ENCODE measurements around the gene CYP4F11.
"Not testable (repeated sequence)": the region's sequence is repeated elsewhere in the genome, so short reads cannot be mapped to it uniquely, and the experiment has no call there.

Gene CYP4F11

GRCh38 chr19:15900504-15900903 is 33.8 kb downstream of the CYP4F11 start:
- no peaks in the 10 kb centered on the region for H3K4me1 ChIP-seq (ENCODE audit: control insufficient read depth, insufficient read depth, low read length)
- no peaks in the 10 kb centered on the region for H3K27me3 ChIP-seq (ENCODE audit: control insufficient read depth, insufficient read depth, low read length, poor library complexity, severe bottlenecking)
- H3K9me3 ChIP-seq (ENCODE audit: control insufficient read depth, low read length), result peaks cover 14% of the 10 kb centered on the region
- no peaks in the 10 kb centered on the region for H3K36me3 ChIP-seq (ENCODE audit: control insufficient read depth, insufficient read depth, low read length)
- 82 to 85% methylated on average over 11 of the region's 11 CpGs for WGBS, 2 experiments
- H3K4me3 ChIP-seq (ENCODE audit: insufficient read depth, low read depth, low read length), result no peak overlapping the region
- H3K27ac ChIP-seq (ENCODE audit: insufficient read depth, low read depth, low read length, poor library complexity, severe bottlenecking), result no peak overlapping the region

- H3K4me3 ChIP-seq (ENCODE audit: insufficient read depth, low read depth, low read length); H3K4me1 ChIP-seq (ENCODE audit: control insufficient read depth, insufficient read depth, low read length): not testable (repeated sequence)
- 79 to 81% methylated on average over 10 to 12 of the region's 15 CpGs for WGBS, 2 experiments
These were observed 34.3 kb downstream of the CYP4F11 start for GRCh38 chr19:15900032-15900431.

GRCh38 chr19:15899561-15899960 is 34.8 kb downstream of the CYP4F11 start:
- not testable (repeated sequence) for H3K27ac ChIP-seq (ENCODE audit: insufficient read depth, low read depth, low read length, poor library complexity, severe bottlenecking); H3K4me1 ChIP-seq (ENCODE audit: control insufficient read depth, insufficient read depth, low read length); H3K36me3 ChIP-seq (ENCODE audit: control insufficient read depth, insufficient read depth, low read length); H3K27me3 ChIP-seq (ENCODE audit: control insufficient read depth, insufficient read depth, low read length, poor library complexity, severe bottlenecking); H3K4me3 ChIP-seq (ENCODE audit: insufficient read depth, low read depth, low read length)
- H3K9me3 ChIP-seq (ENCODE audit: control insufficient read depth, low read length), result peaks cover 14% of the 10 kb centered on the region
- WGBS, 2 experiments, result 89 to 90% methylated on average over 29 to 30 of the region's 30 CpGs

More at GRCh38 chr19:15900032-15900431, 34.3 kb downstream of the CYP4F11 start:
- peaks cover 14% of the 10 kb centered on the region for H3K9me3 ChIP-seq (ENCODE audit: control insufficient read depth, low read length)
- H3K36me3 ChIP-seq (ENCODE audit: control insufficient read depth, insufficient read depth, low read length); H3K27me3 ChIP-seq (ENCODE audit: control insufficient read depth, insufficient read depth, low read length, poor library complexity, severe bottlenecking); H3K27ac ChIP-seq (ENCODE audit: insufficient read depth, low read depth, low read length, poor library complexity, severe bottlenecking): not testable (repeated sequence)

- H3K27me3 ChIP-seq (ENCODE audit: control insufficient read depth, insufficient read depth, low read length, poor library complexity, severe bottlenecking), result no peaks in the 10 kb centered on the region
- H3K9me3 ChIP-seq (ENCODE audit: control insufficient read depth, low read length), result peaks cover 14% of the 10 kb centered on the region
- no peak within 1 kb of the TSS for H3K27ac ChIP-seq (ENCODE audit: insufficient read depth, low read depth, low read length, poor library complexity, severe bottlenecking)
- no peak within 1 kb of the TSS for H3K4me3 ChIP-seq (ENCODE audit: insufficient read depth, low read depth, low read length)
- no peaks in the 10 kb centered on the region for H3K36me3 ChIP-seq (ENCODE audit: control insufficient read depth, insufficient read depth, low read length)
- no peaks in the 10 kb centered on the region for H3K4me1 ChIP-seq (ENCODE audit: control insufficient read depth, insufficient read depth, low read length)
- WGBS, 2 experiments, result 72% methylated on average over 3 of the region's 3 CpGs
These were observed 36.5 kb downstream of the CYP4F11 start, which contains the start of gene CYP4F2 for GRCh38 chr19:15897738-15898276. TSS of gene CYP4F2 (minus strand) at chr19:15898074. CDS start at chr19:15897611, 463 bp downstream.

- WGBS, 2 experiments, result 79 to 80% methylated on average over 16 of the region's 16 CpGs
- Histone ChIP-seq H3K36me3 (ENCODE audit: control insufficient read depth, insufficient read depth, low read length) (no peaks in the 10 kb centered on the region), H3K4me3 (ENCODE audit: insufficient read depth, low read depth, low read length) (no peak overlapping the region), H3K9me3 (ENCODE audit: control insufficient read depth, low read length) (peaks cover 12% of the 10 kb centered on the region), H3K27ac (ENCODE audit: insufficient read depth, low read depth, low read length, poor library complexity, severe bottlenecking) (no peak overlapping the region), H3K27me3 (ENCODE audit: control insufficient read depth, insufficient read depth, low read length, poor library complexity, severe bottlenecking) (no peaks in the 10 kb centered on the region), H3K4me1 (ENCODE audit: control insufficient read depth, insufficient read depth, low read length) (no peaks in the 10 kb centered on the region)
These were observed 37.1 kb downstream of the CYP4F11 start for GRCh38 chr19:15897026-15897737.

- peaks cover 11% of the 10 kb centered on the region for H3K9me3 ChIP-seq (ENCODE audit: control insufficient read depth, low read length)
- H3K4me3 ChIP-seq (ENCODE audit: insufficient read depth, low read depth, low read length), result no peak overlapping the region
- no peaks in the 10 kb centered on the region for H3K4me1 ChIP-seq (ENCODE audit: control insufficient read depth, insufficient read depth, low read length)
- H3K36me3 ChIP-seq (ENCODE audit: control insufficient read depth, insufficient read depth, low read length), result no peaks in the 10 kb centered on the region
- H3K27ac ChIP-seq (ENCODE audit: insufficient read depth, low read depth, low read length, poor library complexity, severe bottlenecking), result no peak overlapping the region
- H3K27me3 ChIP-seq (ENCODE audit: control insufficient read depth, insufficient read depth, low read length, poor library complexity, severe bottlenecking), result no peaks in the 10 kb centered on the region
- WGBS, 2 experiments, result 60 to 61% methylated on average over 4 of the region's 4 CpGs
These were observed 38.4 kb downstream of the CYP4F11 start for GRCh38 chr19:15895876-15896430.

GRCh38 chr19:15894359-15894758 is 40.0 kb downstream of the CYP4F11 start:
- H3K4me3 ChIP-seq (ENCODE audit: insufficient read depth, low read depth, low read length), result no peak overlapping the region
- no peaks in the 10 kb centered on the region for H3K4me1 ChIP-seq (ENCODE audit: control insufficient read depth, insufficient read depth, low read length)
- H3K9me3 ChIP-seq (ENCODE audit: control insufficient read depth, low read length), result peaks cover 11% of the 10 kb centered on the region
- 64 to 70% methylated on average over 2 of the region's 2 CpGs for WGBS, 2 experiments
- H3K36me3 ChIP-seq (ENCODE audit: control insufficient read depth, insufficient read depth, low read length), result no peaks in the 10 kb centered on the region
- H3K27me3 ChIP-seq (ENCODE audit: control insufficient read depth, insufficient read depth, low read length, poor library complexity, severe bottlenecking), result no peaks in the 10 kb centered on the region
- H3K27ac ChIP-seq (ENCODE audit: insufficient read depth, low read depth, low read length, poor library complexity, severe bottlenecking), result no peak overlapping the region

GRCh38 chr19:15893477-15893876 is 40.9 kb downstream of the CYP4F11 start:
- Histone ChIP-seq H3K27ac (ENCODE audit: insufficient read depth, low read depth, low read length, poor library complexity, severe bottlenecking) (no peak overlapping the region), H3K27me3 (ENCODE audit: control insufficient read depth, insufficient read depth, low read length, poor library complexity, severe bottlenecking) (no peaks in the 10 kb centered on the region), H3K9me3 (ENCODE audit: control insufficient read depth, low read length) (peaks cover 11% of the 10 kb centered on the region), H3K4me1 (ENCODE audit: control insufficient read depth, insufficient read depth, low read length) (no peaks in the 10 kb centered on the region), H3K4me3 (ENCODE audit: insufficient read depth, low read depth, low read length) (no peak overlapping the region), H3K36me3 (ENCODE audit: control insufficient read depth, insufficient read depth, low read length) (no peaks in the 10 kb centered on the region)
- 51 to 54% methylated on average over 7 of the region's 7 CpGs for WGBS, 2 experiments

- H3K27me3 ChIP-seq (ENCODE audit: control insufficient read depth, insufficient read depth, low read length, poor library complexity, severe bottlenecking), result no peaks in the 10 kb centered on the region
- H3K36me3 ChIP-seq (ENCODE audit: control insufficient read depth, insufficient read depth, low read length), result no peaks in the 10 kb centered on the region
- peaks cover 8% of the 10 kb centered on the region for H3K9me3 ChIP-seq (ENCODE audit: control insufficient read depth, low read length)
- no peak overlapping the region for H3K27ac ChIP-seq (ENCODE audit: insufficient read depth, low read depth, low read length, poor library complexity, severe bottlenecking)
- no peak overlapping the region for H3K4me3 ChIP-seq (ENCODE audit: insufficient read depth, low read depth, low read length)
- 69 to 78% methylated on average over 5 to 6 of the region's 6 CpGs for WGBS, 2 experiments
- no peaks in the 10 kb centered on the region for H3K4me1 ChIP-seq (ENCODE audit: control insufficient read depth, insufficient read depth, low read length)
These were observed 42.3 kb downstream of the CYP4F11 start for GRCh38 chr19:15892012-15892411.

GRCh38 chr19:15891434-15891833 is 42.9 kb downstream of the CYP4F11 start:
- Histone ChIP-seq H3K9me3 (ENCODE audit: control insufficient read depth, low read length) (peaks cover 8% of the 10 kb centered on the region), H3K4me3 (ENCODE audit: insufficient read depth, low read depth, low read length) (no peak overlapping the region)
- WGBS, 2 experiments, result 61 to 70% methylated on average over 6 of the region's 6 CpGs

More at GRCh38 chr19:15891434-15891833, 42.9 kb downstream of the CYP4F11 start:
- Histone ChIP-seq H3K27ac (ENCODE audit: insufficient read depth, low read depth, low read length, poor library complexity, severe bottlenecking) (no peak overlapping the region), H3K36me3 (ENCODE audit: control insufficient read depth, insufficient read depth, low read length) (no peaks in the 10 kb centered on the region), H3K27me3 (ENCODE audit: control insufficient read depth, insufficient read depth, low read length, poor library complexity, severe bottlenecking) (no peaks in the 10 kb centered on the region), H3K4me1 (ENCODE audit: control insufficient read depth, insufficient read depth, low read length) (no peaks in the 10 kb centered on the region)
